Stomach (tissue), 9 donors: Measurements from ENCODE around the gene ZDHHC11. TPM values are rescaled to one million over a fixed set of nuclear protein-coding genes. Genes with fewer than 3 reads are reported as not detected.
"Not testable (repeated sequence)": the region's sequence is repeated elsewhere in the genome, so short reads cannot be mapped to it uniquely, and the experiment has no call there.

Experiments
- DNase-seq, 2 donors: peaks; one replicate each; pipeline versions ENCODE4 v3.0.0 to v3.0.0-alpha.2; 2013 to 2019
- H3K27ac ChIP-seq, 5 donors: fragments of 200-600 bp in 4 of 5; sonication (generic) in 4 of 5; one replicate each; pipeline ENCODE4 v1.5.1; 2013 to 2019; ENCODE audit warnings: mild to moderate bottlenecking in 1 of 5, moderate library complexity in 1 of 5
- H3K27me3 ChIP-seq, 3 donors: fragments of 200-600 bp; sonication (generic); one replicate each; pipeline ENCODE4 v1.5.1; 2017 to 2019; ENCODE audit warnings: mixed run types in 1 of 3
- H3K36me3 ChIP-seq, 4 donors: fragments of 200-600 bp; sonication (generic); 1 replicate in 3 of 4; 2 replicates in 1 of 4; pipeline ENCODE4 v1.5.1; 2016 to 2019
- H3K4me1 ChIP-seq, 4 donors: fragments of 200-600 bp; sonication (generic); one replicate each; pipeline ENCODE4 v1.5.1; 2016 to 2019
- H3K4me3 ChIP-seq, 4 donors: fragments of 200-600 bp; sonication (generic) in 3 of 4; one replicate each; pipeline ENCODE4 v1.5.1; 2016 to 2019; ENCODE audit warnings: mild to moderate bottlenecking in 1 of 4
- H3K9me3 ChIP-seq, 4 donors: fragments of 200-600 bp; sonication (generic); one replicate each; pipeline ENCODE4 v1.5.1; 2016 to 2019
- WGBS, 5 donors: extraction: QIAGEN DNeasy Blood & Tissue Kit in 3 of 5; methylation state at CpG; one replicate each; pipeline versions ENCODE4 v1.1.5 to v1.1.7; 2013 to 2018; 5-methylcytosine and 5-hydroxymethylcytosine counted together
- intact Hi-C: fragments of 100-400 bp; cut with DNase I; formaldehyde crosslinking; loops from one replicate; pipeline ENCODE4 v1.15.1; 2023; ENCODE audit warnings: low total_unique reads
- polyA plus RNA-seq, 3 donors: library from polyadenylated mRNA; stranded (reverse); fragments of 200-250 nt; gene quantifications; one replicate each; pipeline ENCODE4 v1.2.3, GENCODE V29; 2013
- total RNA-seq, 5 donors: library from RNA; depleted of rRNA; stranded (reverse); fragments of >200 nt; gene quantifications; one replicate each; pipeline versions ENCODE4 v1.1.0 to v1.2.3, GENCODE V29; 2014 to 2016
- donor health status: healthy with polysubstance abuse.
- donor health status: Bipolar disorder and iron deficiency.
- donor health status: healthy.

Gene ZDHHC11
- total and polyA plus RNA-seq, 8 donors: 1.6 to 35.2 (median 8.3) TPM

DNA sequence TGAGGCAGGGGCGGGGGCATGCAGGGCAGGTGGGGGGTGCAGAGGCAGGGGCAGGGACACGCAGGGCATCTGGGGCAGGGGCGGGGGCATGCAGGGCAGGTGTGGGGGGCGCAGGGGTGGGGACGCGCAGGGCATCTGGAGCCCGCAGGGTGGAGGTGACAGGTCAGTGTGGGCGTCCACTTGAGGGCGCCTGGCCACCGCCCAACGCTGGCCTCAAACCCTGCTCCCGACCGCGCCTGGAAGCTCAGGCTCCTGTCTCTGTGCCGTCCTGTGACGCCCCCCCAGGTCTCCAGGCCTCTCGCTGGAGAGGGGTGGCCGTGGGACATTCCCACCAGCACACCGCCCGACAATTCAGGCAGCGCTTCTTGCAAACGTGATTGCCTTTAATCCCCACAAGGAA lies 6.9 kb downstream of the ZDHHC11 start:
- H3K27me3 ChIP-seq, H3K4me3 ChIP-seq, intact Hi-C loops, H3K9me3 ChIP-seq, H3K27ac ChIP-seq, H3K4me1 ChIP-seq: not testable (repeated sequence)
- WGBS, 5 donors: 75 to 89% (median 86%) methylated on average over 15 to 22 of the region's 22 CpGs
- DNase-seq: peak in 1 of 2 donors; percentile 40
- H3K36me3 ChIP-seq: peaks cover 0 to 24% (median 12%) of the 10 kb centered on the region in 4 donors

DNA sequence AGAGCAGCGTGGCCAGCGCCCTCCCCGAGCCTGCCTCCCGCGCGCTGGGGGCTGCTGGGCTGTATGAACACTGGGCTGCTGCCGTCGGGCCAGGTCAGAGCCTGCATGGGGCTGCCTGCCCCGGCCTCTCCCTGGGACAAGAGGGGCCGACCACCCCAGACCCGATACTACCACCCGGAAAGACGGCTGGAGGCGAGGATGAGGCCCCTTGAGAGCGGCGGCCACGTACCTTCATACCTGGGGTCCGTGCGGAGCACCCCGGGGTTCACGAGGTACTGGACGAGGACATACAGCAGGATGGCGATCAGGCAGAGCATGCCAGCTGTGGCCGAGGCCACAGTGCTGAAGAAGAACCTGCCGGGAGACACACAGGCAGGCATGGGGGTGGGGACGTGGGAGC lies 7.4 kb downstream of the ZDHHC11 start:
- H3K27ac ChIP-seq, intact Hi-C loops, DNase-seq, H3K27me3 ChIP-seq, H3K9me3 ChIP-seq, H3K4me1 ChIP-seq, H3K4me3 ChIP-seq: not testable (repeated sequence)
- H3K36me3 ChIP-seq: peaks cover 0 to 24% (median 12%) of the 10 kb centered on the region in 4 donors
- 76 to 96% (median 94%) methylated on average over 5 to 15 of the region's 26 CpGs; no CpG with 5 or more reads in 1 of the 5 donors for WGBS, 5 donors

DNA sequence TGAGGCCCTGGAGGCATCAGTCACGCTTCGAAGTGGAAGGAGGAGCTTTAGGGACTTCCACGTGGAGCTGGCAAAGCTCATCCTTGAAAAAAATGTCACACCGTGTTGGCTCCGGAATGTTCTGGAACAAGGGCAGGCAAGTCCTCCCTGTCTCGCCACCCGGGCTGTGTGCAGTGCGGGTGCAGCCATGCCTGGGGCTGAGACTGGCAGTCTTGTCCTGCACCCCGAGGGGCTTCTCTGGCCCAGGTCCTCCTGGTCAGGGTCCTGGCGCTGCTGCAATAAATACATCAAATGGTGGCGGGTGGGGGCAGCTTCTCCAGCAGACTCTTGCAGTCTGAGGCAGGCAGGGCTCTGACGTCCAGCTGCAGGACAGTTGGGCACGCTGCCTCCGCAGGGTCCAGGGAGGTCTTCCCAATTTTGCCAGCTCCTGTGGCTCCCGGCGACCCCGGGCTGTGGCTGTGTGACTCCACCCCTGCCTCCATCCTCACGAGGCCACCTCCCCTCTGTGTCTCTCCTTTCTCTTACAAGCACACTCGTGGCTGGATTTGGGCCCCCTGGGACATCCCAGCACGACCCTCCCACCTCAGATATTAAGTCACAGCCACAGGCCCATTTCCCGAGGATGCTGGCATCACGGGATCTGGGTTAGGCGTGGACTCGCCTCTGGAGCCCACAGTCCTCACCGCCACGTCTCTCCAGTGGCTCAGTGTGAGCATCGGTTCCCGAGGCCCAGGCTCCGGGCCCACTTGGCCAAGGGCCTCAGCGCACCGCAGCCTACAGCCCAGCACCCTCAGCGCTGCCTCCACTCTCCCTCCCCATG lies 8.2 kb downstream of the ZDHHC11 start:
- intact Hi-C loops, H3K4me3 ChIP-seq, H3K27me3 ChIP-seq, H3K4me1 ChIP-seq, H3K27ac ChIP-seq, DNase-seq, H3K9me3 ChIP-seq: not testable (repeated sequence)
- WGBS, 5 donors: 79 to 92% (median 90%) methylated on average over 21 to 28 of the region's 32 CpGs
- H3K36me3 ChIP-seq: peaks cover 0 to 24% (median 12%) of the 10 kb centered on the region in 4 donors

DNA sequence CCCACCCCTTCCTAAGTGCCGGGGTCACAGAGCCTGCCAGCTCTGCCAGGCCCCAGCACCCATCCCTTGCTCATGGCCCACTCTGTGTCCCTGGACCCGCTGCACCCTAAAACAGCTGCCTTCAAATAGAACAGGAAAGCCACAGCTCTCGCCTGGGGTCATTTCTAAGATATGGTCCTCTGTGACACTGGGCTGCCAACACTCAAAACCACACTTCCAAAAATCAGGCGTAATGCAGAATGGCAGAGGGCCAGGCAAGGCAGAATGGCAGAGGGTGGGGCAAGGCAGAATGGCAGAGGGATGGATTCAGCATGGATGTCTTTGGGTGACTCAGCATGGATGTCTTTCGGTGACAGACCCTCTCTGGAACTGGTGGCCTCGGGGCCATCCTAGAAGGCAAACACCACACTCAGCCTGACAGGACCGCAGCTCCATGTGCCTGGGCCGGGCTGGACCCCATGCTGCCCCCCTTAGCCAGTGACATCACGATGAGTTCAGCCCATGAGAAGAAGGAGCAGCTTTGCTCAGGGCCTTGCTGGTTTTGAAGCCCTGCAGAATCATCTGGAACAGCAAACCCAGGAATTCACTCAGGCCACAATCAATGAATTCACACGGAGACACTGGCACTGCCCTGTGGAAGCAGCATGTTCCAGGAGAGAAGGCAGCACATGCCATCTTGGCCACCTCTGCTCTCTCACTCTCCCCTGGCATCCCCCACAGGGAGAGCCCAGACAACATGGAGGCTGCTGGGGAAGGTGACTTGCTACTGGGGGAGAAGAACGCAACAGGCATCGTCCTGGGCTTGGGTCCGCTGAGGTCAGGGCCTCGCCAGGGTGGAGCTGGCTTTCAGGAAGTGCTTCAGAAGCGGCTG lies 9.0 kb downstream of the ZDHHC11 start:
- H3K27ac ChIP-seq, intact Hi-C loops, H3K9me3 ChIP-seq, H3K27me3 ChIP-seq, H3K4me1 ChIP-seq, H3K4me3 ChIP-seq: not testable (repeated sequence)
- DNase-seq: peak in 1 of 2 donors; percentile 25
- peaks cover 0 to 22% (median 12%) of the 10 kb centered on the region in 4 donors for H3K36me3 ChIP-seq
- 83 to 92% (median 87%) methylated on average over 9 to 14 of the region's 15 CpGs for WGBS, 5 donors

DNA sequence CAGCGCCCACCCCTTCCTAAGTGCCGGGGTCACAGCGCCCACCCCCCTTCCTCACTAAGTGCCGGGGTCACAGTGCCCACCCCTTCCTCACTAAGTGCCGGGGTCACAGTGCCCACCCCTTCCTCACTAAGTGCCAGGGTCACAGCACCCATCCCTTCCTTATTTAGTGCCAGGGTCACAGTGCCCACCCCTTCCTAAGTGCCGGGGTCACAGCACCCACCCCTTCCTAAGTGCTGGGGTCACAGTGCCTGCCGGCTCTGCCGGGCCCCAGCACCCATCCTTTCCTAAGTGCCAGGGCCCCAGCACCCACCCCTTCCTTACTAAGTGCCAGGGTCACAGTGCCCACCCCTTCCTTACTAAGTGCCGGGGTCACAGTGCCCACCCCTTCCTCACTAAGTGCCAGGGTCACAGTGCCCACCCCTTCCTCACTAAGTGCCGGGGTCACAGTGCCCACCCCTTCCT lies 9.8 kb downstream of the ZDHHC11 start:
- H3K27me3 ChIP-seq, H3K27ac ChIP-seq, H3K9me3 ChIP-seq, DNase-seq, intact Hi-C loops, H3K4me3 ChIP-seq: not testable (repeated sequence)
- 87 to 94% (median 90%) methylated on average over 7 to 10 of the region's 10 CpGs for WGBS, 5 donors
- Histone ChIP-seq H3K4me1 (peaks cover 0 to 11% (median 1%) of the 10 kb centered on the region in 4 donors), H3K36me3 (peaks cover 0 to 18% (median 12%) of the 10 kb centered on the region in 4 donors)

DNA sequence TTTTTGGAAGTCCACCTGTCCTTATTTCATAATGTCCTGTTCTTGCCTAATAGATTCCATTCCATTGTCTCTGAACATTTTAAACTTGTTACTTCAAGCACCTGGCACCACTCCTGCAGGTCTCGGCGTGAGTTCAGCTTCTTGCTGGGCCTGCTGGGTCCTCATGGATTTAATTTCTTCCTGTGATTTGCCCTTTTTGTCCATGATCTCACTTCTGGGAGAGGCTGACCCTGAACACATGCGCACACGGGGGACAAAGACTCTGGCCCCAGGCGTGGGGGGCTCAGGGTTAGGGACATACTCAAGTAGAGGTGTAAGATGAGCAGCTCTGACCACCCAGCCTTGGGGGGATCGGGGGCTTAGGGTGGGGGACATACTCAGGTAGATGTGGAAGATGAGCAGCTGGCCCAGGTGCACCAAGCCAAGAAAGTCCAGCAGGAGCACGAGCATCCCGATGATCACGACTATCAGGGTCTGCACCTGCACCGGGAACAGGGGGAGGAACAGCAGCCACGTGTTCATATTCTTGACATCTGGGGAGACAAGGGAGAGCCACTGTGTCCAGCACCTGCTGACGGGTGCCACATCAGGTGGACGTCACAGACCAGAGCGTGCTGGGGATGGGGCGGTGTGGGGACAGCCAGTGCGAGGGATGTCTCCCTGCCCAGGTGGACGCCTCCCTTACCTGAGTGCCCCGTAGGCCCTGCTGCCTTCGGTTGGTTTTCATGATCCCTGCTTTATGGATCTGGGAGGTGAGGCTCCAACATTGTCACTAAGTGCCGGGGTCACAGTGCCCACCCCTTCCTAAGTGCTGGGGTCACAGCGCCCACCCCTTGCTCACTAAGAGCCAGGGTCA lies 10.4 kb downstream of the ZDHHC11 start:
- peak in 1 of 2 donors; percentile 25 for DNase-seq
- Histone ChIP-seq H3K4me1 (peaks cover 0 to 14% (median 3%) of the 10 kb centered on the region in 4 donors), H3K36me3 (peaks cover 0 to 18% (median 12%) of the 10 kb centered on the region in 4 donors)
- H3K27me3 ChIP-seq, H3K4me3 ChIP-seq, H3K27ac ChIP-seq, H3K9me3 ChIP-seq, intact Hi-C loops: not testable (repeated sequence)
- WGBS, 5 donors: 86 to 93% (median 92%) methylated on average over 21 of the region's 21 CpGs

DNA sequence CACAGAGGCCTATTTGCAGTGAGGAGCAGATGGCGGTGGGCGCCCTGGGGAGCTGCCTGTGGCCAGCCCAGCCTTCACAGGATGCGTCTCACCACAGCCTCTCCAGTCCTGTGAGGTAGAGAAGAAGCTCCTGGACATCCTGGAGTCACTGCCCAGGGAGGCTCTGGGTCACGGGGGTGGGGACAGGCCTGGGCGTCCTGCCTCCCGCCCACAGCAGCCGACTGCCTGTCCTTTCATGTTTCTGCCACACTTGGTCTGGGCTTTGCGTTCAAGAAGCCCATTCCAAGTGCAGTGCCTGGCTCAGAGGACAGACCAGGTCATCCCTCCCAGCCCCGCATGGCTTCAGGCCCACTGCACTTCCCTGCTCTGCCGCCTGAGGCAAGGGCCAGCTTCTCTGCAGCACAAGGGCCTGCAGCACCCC lies 12.3 kb downstream of the ZDHHC11 start:
- intact Hi-C loops, H3K9me3 ChIP-seq, H3K27ac ChIP-seq, H3K27me3 ChIP-seq, H3K4me3 ChIP-seq: not testable (repeated sequence)
- peaks cover 0 to 14% (median 3%) of the 10 kb centered on the region in 4 donors for H3K4me1 ChIP-seq
- H3K36me3 ChIP-seq: peaks cover 0 to 13% (median 11%) of the 10 kb centered on the region in 4 donors
- WGBS, 5 donors: 78 to 91% (median 88%) methylated on average over 3 to 10 of the region's 10 CpGs
- DNase-seq: peak in 1 of 2 donors; percentile 22

DNA sequence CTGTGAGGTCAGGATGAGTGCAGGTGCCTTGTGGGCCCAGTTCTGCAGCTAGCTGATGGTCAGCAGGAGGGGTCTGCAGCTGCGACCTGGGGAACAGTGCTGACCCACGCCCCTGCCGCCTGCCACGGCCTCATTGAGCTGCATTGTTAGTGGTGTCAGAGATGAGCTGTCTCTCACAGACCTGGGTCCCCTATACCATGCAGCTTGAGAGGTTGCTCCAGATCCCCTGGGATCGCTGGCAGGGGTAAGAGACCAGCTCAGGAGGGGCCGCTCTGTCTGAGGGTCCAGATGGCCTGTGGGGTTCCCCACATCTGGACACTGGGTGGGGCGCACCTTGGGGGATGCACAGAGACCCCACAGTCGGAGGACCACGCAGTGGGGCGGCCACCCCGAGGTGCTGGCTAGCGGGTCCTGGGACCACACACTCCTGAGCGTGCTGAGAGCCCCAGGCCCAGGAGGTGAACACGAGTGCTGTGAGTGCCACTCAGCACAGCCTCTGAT lies 13.1 kb downstream of the ZDHHC11 start:
- H3K27me3 ChIP-seq, H3K9me3 ChIP-seq, H3K4me3 ChIP-seq, intact Hi-C loops, H3K27ac ChIP-seq: not testable (repeated sequence)
- Histone ChIP-seq H3K36me3 (peaks cover 0 to 13% (median 7%) of the 10 kb centered on the region in 4 donors), H3K4me1 (peaks cover 0 to 14% (median 3%) of the 10 kb centered on the region in 4 donors)
- 89 to 97% (median 93%) methylated on average over 3 to 14 of the region's 14 CpGs for WGBS, 5 donors
- peak in 1 of 2 donors; percentile 22 for DNase-seq
